GM10847 (cell line): ENCODE data around the gene PYY.

Source experiments
- POLR2A ChIP-seq: IDR thresholded peaks from 2 replicates; pipeline ENCODE4 v1.6.1; 2011; ENCODE audit not compliant: insufficient read length; ENCODE audit errors: extremely low read depth

The PYY gene

GRCh38 chr17:43958748-43959352 lies 5.1 kb upstream of the PYY start:
- no peak for TF ChIP-seq POLR2A

GRCh38 chr17:43956222-43956621 lies 2.5 kb upstream of the PYY start:
- TF ChIP-seq POLR2A = no peak

- no peak for TF ChIP-seq POLR2A
Observed at GRCh38 chr17:43952724-43953666, 745 bp downstream of the PYY start.

GRCh38 chr17:43952351-43952723 lies 1.4 kb downstream of the PYY start:
- no peak for TF ChIP-seq POLR2A

- TF ChIP-seq POLR2A = no peak
Observed at GRCh38 chr17:43951750-43952149, 2.0 kb downstream of the PYY start.

- no peak for TF ChIP-seq POLR2A
Observed at GRCh38 chr17:43950554-43950953, 3.2 kb downstream of the PYY start.

GRCh38 chr17:43949781-43950180 lies 4.0 kb downstream of the PYY start:
- no peak for TF ChIP-seq POLR2A

- TF ChIP-seq POLR2A = no peak
Observed at GRCh38 chr17:43946781-43947180, 7.0 kb downstream of the PYY start.

GRCh38 chr17:43945074-43945829 lies 8.5 kb downstream of the PYY start:
- no peak for TF ChIP-seq POLR2A

GRCh38 chr17:43942051-43942685 lies 11.6 kb downstream of the PYY start, which contains the start of gene PPY:
PPY (minus strand) TSS chr17:43942476; CDS start chr17:43941654, 822 bp downstream.
- TF ChIP-seq POLR2A = no peak

GRCh38 chr17:43940630-43941029 lies 13.1 kb downstream of the PYY start:
- no peak for TF ChIP-seq POLR2A

- no peak for TF ChIP-seq POLR2A
Observed at GRCh38 chr17:43939886-43940285, 13.9 kb downstream of the PYY start.

- no peak for TF ChIP-seq POLR2A
Observed at GRCh38 chr17:43938838-43939182, 14.9 kb downstream of the PYY start.

- no peak for TF ChIP-seq POLR2A
Observed at GRCh38 chr17:43936434-43936833, 17.3 kb downstream of the PYY start.

- TF ChIP-seq POLR2A = no peak
Observed at GRCh38 chr17:43935926-43936261, 17.8 kb downstream of the PYY start.
